Medulla oblongata (tissue), 1 donor: ENCODE data around the gene KCNB1.

Source experiments
- DNase-seq: peaks from one replicate; pipeline ENCODE4 v3.0.0-alpha.2; 2015; ENCODE audit errors: extremely low spot score

Gene KCNB1

DNA sequence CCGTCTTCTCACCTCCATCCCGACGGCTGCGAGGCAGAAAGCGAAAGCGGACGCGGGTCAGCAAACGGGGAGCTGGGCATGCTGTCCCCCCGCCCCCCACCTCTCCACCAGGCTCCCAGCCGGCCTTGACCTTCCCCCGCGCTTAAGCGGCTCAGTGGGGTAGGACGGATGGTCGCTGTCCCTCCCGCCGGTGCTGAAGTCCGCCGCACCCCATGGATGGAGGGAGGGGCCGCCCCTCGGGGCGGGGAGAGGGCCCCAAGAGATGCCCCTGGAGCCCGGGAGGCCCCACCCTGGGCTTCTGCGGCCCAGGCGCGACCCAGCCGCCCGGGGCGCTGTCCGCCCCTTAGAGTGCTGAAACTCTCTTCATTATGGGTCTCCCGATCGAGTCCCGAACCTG is at the start of gene KCNB1:
TSS of gene KCNB1 (minus strand) at position 48 of the 397 bp plus-strand sequence. CDS start 188 bp downstream, outside the sequence.
- DNase-seq = peak; percentile 43

DNA sequence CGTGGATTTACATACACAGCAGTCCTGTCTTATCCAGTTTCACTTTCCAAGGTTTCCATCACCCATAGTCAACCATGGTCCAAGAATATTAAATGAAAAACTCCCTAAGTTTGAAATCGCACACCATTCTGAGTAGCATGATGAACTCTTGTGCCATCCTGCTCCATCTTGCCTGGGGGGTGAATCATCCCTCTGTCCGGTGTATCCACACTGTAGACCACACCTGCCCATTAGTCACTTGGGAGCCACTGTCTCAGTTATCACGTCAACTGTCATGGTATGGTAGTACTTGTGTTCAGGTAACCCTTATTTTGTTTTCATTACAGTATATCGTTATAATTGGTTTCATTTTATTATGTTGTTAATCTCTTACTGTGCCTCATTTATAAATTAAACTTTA is 47.0 kb upstream of the KCNB1 start:
- no peak for DNase-seq

DNA sequence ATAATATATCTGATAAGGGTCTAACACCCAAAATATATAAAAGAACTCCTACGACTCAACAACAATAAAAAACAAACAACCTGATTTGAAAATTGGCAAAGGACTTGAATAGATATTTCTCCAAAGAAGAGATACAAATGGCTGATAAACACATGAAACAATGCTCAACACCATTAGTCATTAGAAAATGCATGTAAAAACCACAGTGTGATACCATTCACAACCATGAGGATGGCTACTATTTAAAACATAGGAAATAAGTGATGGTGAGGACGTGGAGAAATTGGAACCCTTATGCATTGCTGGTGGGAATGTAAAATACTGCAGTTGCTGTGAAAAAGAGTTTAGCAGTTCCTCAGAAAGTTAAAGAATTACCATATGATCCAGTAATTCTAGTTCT is 44.1 kb upstream of the KCNB1 start:
- no peak for DNase-seq

DNA sequence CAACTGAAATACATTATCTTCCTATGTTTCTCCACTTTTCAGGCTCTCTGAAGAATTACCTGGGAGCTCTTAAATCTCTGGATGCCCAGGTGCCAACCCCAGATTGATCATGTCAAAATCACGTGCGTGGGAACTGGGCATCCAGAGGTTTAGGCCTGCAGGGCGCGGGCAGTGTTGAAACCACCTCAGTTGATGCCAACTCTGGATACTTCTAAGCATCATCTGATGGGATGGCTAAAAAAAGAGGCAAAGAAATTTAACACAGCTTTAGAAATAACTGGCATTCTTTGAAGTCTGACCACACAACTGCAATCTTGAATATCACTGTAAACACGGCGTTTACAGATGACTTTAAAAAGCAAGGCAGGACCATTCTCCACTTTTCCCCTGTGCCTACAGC is 43.6 kb upstream of the KCNB1 start:
- DNase-seq = no peak

DNA sequence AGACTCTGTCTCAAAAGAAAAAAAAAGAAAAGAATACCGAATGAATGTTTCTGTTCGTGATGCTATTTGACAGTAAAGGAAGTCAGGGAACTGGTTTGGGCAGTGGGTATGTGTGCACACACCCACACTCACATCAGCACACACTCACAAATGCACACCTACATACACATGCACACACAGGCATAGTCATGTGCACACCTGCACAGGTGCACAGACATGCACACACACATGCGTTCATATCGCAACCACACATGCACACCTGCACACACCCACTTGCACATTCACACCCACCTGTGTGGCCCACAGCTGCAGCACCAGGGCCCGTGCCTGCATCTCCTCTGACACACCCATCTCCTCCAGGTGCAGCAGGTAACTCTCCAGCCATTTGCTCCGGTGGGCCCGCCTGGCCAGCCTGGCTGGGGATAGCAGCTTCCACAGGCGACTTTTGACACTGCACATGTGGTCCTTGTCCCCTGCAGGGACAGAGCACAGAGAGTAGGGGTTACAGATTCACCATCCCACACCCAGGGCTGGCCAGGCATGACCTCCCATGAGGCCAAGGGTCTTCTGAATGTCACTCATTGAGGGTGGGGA is 41.4 kb upstream of the KCNB1 start:
- no peak for DNase-seq

DNA sequence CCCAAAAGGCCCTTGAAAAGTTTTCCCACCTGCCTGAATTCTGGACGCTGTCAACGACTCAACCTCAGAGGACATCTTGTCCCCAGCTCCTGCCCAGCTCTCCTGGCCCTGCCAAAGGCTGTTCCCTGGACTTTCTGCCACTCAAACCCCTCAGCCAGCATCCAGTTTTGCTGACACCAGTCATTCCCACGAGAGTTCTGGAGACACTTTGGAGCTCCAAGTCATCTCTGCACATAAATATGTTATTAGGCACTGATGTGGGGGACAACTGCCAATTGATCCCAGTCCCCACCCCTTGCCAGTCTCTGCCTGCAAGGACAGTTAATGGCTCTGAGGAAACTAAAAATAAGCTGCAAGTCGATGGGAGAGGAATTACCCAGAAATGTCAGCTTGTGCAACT is 38.9 kb upstream of the KCNB1 start:
- DNase-seq = no peak

DNA sequence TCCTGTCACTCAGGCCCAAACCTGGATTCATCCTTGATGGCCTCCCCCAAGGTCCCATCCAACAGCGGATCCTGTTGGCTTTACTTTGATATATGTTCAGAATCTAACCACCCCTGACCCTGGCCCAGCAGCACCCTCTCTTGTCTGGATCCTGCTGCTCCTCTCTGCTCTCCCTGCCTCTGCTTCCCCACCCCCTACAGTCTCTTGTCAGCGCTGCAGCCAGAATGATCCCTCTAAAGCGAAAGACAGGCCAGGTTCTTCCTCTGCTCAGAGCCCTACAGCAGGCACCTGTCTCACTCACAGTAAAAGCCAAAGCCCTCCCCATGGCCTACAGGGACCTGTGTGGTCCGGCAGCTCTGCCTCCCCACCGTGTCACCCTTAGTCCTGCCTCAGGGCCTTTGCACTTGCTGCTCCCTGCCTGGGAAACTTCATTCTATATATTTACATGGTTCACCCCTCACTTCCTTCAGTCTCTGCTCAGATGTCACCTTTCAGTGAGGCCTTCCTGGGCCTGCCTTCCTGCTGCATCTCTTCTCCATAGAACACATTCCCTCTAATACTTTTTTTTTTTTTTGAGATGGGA is 37.4 kb upstream of the KCNB1 start:
- no peak for DNase-seq

DNA sequence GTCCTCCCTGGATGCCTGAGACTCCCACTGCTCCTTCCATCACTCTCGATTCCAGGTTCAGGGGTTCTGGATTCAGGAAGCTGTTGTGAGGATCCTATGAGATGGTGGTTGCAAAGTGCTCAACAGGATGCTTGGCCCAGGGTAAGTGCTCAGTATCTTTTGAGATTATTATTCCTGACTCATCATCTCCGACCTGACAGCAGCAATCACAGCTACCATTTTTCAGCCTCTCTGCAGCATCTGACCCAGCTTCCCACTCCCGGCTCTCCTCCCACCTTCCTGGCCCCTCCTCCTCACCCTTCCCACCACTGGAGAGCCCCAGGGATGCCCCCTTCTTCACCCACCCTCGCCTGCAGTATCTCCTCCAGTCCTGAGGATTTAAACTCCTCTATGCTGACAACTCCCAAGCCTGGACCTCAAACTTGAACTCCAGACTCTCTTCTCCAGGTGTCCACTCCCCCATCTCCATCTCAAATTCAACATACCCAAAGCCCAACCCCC is 36.8 kb upstream of the KCNB1 start:
- DNase-seq = no peak

DNA sequence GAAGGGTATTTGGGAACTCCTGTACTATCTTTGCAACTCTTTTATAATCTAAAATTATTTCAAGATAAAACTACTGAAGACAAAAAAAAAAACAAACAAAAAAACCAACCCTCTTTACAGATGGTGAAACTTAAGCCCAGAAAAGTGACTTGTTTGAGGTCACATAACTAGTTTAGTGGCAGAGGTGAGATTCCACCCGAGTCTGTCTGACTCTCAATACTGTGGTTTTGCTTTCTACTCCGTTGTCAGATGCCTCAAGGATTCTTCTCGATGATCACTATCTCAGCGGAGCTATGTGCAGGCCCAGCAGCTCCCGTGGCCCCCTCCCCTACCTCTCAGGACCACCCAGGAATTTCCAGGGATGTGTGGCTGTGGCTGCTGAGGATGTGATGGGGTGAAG is 36.1 kb upstream of the KCNB1 start:
- DNase-seq = no peak

DNA sequence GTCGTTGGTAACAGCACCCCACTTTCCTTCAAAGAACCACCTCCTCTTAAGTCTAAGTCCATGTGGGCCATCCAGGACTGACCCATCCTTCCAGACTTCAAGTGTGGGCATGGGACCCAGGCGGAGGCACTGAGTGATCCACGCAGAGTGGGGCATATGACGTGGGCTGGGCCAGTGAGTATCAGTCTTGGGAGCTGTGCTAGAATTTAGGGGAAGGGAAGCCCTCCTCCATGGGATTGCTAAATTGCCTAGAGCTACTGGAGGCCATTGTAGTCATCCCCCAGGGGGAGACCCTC is 35.3 kb upstream of the KCNB1 start:
- DNase-seq = no peak

DNA sequence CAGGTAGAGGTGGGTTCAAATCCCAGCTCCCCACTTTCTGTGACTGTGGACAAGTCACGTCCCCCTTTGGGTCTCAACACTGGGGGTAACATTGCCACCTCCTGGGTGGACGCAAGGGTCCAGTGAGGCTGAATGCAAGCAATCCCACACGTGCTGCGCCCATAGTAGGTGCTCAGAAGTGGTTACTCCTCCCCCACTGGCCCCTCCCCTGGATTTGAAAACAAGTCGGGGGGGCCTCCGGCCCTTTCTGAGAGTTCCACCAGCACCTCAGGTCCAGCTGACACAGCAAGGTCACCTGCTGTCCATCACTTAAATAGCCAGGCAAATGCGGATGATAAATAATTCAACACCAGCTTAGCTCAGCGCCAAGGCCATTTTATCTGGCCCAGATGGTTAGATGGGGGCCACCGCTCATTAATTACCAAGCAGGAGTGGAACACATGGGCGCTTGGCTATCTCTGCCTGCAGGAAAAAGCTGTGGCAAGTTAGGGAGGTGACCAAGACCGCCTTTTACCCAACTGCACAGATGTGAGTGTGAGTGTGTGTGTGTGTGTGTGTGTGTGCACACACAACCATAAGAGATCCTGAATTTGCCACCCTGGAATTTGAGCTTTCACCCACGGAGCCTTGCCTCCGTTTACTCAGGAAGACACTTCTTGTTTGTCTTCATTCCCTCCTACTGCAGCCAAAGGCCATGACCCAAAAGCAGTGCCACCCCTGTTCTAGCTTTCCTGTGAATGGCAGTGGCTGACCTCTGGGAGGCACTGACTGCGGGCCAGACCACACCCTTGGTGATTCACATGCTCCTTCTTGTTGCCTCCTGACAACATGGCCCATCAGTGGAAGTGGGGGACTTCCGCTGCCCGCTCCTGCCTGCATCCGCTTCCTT is 34.7 kb upstream of the KCNB1 start:
- no peak for DNase-seq

DNA sequence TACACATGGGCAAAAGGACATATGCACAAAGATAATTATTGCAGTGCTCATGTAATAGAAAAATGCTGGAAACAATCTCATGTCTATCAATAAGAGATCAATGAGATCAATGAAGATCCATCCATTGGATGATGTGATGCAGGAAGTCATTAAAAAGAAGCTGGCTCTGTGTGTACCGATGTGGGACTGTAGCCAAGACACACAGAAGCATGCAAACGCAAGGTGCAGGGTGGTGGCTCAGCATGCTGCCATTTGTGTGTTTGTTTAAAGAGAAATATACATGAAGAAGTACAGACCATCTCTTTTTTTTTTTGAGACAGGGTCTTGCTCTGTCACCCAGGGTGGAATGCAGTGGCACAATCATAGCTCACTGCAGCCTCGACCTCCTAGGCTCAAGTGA is 33.1 kb upstream of the KCNB1 start:
- DNase-seq = no peak

DNA sequence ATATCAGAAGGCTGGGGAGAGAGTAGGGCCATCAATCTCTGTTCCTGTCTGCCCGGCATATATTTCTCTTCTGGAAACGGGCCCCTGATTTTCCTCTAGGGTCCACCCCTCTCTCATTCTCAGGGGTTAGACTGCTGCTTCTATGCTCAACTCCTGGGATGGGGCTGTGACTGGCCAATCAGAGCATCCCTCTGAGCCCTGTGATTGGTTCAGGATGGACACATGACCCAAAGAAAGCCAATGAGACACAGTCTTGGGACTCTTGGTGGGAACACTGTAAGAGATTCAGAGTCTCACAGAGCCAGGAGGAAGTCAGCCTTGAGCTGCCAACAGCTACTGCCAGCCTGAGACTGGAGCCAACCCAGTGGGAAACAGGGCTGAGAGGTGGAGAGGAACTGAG is 31.0 kb upstream of the KCNB1 start:
- DNase-seq = no peak

DNA sequence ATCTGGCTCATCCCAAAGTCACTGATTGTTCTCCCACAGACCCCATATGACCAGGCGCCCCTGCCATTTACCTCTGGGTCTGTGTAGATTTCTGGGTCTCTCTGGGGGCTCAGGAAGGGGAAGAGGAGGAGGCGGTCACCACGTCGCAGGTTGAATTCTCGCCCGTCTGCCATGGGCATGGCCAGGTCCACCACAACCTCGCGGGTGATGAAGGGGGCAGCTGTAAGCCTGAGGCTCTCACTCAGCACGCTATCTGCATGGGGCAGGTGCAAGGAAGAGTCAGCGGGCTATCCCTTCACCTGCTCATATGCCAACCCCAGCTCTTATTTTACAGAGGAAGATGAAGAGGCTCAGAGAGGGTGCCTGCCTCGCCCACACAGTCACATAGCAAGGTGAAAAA is 30.5 kb upstream of the KCNB1 start:
- no peak for DNase-seq

DNA sequence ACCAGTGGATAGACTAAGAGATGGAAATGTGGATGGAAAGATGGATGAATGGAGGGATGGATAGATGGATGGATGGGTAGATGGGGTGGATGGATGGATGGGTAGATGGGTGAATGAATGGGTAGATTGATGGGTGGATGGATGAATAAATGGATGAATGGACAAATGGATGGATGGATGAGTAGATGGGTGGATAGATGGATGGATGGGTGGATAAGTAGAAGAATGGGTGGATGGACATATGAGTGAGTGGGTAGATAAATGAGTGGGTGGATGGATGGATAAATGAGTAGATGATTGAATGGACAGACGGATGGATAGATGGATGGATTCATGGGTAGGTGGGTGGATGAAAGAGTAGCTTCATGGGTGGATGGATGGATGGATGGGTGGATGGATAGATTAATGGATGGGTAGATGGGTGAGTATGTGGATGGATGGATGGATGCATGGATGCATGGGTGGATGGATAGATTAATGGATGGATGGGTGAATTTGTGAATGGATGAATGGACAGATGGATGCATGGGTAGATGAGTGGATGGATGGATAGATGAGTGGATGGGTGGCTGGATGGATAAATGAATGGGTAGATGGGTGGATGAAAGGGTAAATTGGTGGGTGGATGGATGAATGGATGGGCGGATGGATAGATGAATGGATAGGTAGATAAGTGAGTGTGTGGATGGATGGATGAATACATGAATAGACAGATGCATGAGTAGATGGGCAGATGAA is 29.5 kb upstream of the KCNB1 start:
- DNase-seq = no peak

DNA sequence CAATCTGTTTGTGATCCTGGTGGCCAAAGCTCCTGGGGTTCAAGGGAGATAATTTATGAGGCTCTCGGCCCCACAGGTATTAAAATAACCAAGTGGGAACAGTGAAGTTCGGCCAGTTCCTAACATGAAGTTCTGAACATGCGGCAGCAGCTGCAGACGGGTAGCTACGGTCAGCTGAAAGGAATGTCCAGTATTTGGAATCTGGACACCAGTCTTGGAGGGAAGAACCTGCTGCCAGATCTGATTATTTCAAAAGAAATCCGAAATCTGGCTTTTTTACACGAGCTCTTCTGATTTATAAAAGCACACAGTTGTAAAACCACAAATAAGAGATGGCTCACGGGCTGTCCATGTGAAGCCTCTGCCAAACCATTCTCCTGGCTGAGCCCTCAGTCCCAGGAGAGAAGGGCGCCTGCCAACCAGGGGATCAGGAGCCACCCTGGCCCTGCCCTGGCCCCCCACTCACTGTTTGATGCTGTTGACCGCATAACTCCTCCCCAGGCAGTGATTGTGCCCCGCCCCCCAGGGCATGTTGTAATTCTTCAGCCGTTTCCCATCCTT is 28.2 kb upstream of the KCNB1 start:
- no peak for DNase-seq

DNA sequence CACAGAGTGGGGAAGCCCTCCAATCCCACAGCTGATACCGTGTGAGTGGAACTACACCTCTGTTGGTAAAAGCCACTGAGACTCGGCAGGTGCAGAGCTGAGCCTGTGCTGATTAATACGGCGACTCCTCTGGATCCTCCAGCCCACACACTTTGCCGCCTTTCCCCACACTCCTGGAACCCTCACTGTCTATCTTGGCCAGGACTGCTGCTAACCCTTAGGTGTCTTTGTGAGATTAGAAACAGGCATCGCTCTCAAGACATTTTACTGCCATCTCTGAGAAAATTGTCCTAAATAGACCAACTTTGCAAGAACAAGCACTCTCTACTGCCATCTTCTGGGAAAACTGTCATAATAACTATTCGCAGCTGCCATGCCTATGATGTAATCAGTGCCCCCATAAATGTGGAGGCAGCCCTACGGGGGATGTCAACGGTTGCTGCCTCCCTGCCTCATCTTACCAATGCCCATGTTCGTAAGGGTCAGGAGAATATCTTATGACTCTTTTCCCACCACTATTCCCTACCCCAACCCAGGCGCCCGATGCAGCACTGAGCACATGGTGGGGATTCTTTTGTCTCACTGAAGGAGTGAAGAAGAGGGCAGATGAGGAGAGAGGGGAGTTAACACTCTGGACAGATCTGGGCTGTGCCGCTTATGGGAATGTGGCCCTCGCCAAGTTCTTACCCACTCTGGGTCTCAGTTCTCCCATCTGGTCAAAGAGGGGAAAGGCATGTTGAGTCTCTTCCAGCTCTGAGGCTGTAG is 26.1 kb upstream of the KCNB1 start:
- DNase-seq = peak; percentile 51

DNA sequence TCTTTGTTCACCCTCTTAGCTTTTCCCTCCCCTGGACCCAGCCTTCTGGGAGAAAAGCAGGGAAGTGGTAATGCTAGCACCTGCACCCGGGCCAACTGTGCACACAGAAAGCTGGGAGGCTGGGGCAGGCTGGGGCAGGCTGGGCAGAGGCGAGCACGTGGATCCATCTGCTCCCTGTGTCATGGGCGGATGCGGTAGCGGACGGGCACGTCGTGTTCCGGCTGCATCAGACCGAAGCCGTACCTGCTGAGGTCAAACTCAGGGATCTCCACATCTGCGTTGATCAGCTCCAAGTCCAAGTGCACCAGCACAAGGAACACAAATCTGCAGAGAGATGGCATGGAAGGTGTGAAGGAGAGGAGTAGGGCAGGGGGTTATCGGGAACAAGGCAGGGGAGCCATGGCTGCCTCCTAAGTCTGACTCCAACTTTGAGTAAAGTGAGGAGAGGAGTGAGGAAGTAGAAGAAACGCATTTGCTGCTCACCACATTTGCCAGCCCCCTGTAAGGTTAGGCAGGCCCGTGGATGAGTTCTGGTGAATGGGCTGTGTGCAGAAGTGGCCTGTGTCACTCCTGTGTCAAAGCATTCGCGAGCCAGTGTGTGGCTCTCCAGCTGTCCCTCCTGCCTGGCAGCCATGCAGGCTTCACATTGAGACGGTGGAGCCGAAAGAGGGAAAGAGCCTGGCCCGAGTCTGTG is 25.4 kb upstream of the KCNB1 start:
- DNase-seq = no peak

DNA sequence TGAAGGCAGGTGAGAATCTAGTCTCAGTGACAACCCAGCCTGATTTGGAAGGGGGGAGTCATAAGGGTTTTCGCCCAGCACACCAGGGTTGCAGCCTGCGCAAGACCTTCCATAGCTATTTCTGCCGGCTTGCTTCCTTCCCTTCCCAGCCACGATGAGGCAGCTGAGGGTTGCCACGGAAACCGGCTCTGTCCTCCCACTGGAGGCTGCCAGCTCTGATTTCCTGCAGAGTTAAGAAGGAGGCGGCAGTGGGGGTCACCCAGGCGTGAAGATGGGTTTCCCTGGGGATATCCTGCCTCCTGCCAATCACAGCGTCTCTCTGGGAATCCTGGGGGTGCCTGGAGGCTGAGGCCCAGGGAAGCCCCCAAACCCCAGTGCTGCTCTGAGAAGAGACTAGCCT is 23.1 kb upstream of the KCNB1 start:
- DNase-seq = peak; percentile 40

DNA sequence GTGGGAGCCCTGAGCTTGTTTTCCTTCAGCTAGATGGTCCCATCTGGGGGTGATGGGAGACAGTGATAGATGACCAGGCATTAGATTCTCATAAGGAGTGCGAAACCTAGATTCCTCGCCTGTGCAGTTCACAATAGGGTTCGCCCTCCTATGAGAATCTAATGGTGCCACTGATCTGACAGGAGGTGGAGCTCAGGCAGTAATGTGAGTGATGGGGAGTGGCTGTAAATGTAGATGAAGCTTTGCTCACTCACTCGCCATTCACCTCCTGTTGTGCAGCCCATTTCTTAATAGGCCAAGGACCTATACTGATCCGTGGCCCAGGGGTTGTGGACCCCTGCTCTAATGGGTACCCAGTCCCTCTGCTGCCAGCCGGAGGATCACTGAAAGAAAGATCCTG is 20.7 kb upstream of the KCNB1 start:
- DNase-seq = no peak

DNA sequence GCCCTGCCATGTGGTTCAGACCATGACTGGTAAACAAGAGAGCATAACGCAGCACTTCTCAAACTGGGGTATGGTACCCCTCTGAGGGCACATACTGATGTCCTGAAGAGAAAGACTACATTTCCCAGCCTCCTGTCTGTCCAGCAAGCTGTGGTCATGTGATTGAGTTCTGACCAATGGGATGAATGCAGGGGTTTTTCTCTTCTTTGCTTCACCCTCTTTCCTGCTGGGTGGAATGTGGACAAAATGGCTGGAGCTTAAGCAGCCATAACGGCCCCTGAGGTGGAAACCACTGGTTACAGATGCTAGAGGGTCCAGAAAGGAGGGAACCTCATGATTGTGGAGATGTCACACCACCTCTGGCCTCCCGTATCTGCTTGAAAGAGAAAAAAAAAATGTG is 19.4 kb upstream of the KCNB1 start:
- no peak for DNase-seq
